M059J (cell line): Measurements from ENCODE around the gene MGMT. TPM values are rescaled to one million over a fixed set of nuclear protein-coding genes. Genes with fewer than 3 reads are reported as not detected.

ENCODE experiments used
- DNase-seq: peaks from one replicate; pipeline ENCODE4 v3.0.0-alpha.2; 2012; ENCODE audit warnings: low read depth
- total RNA-seq: library from RNA; depleted of rRNA; stranded (reverse); fragments of >200 nt; shearing (Covaris generic); gene quantifications from 2 replicates; pipeline ENCODE4 v1.2.3, GENCODE V29; 2014

Gene MGMT
- total RNA-seq, 1 experiment from 2014 or later: not detected

DNA sequence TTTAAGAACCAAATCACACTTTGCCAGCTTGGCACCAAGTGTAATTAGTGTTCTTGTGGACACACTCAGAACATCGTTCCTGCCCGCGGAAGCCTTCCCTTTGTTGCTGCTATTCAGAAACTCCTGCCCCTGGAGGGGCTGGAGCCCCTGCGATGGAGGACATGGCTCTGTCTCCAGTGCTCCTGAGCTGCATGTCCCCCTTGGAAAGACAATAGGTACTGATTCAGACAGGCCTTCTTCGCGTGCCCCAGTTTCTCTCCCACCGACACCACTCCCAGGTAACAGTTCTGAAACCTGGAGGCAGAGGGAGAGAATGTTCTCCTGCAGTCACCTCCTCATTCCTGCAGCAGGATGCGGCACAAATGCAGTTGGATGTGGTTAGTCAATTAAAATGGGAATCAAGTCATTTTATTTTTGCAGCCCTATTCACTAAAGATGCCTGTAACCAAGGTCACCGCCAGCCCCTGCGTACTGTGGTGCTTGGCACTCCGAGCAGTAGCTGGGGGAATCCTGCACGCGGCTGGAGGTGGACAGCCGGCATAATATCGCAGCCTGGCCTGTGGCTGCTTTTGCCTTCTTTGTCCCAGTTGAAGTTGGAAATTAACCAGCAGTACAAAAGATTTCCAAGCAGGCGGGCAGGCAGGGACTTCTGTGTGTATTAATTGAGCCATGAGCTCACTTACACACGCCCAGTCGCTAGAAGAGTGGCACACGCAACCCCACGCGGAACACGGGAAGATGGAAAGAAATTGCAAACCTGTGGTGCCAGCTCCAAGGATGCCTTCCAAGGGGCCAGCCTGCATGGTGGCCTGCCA, 291.4 kb downstream of the MGMT start:
- DNase-seq: no peak

GRCh38 chr10:129759214-129760002, 292.4 kb downstream of the MGMT start:
- DNase-seq: no peak

GRCh38 chr10:129760003-129760315, 292.9 kb downstream of the MGMT start:
- no peak for DNase-seq

DNA sequence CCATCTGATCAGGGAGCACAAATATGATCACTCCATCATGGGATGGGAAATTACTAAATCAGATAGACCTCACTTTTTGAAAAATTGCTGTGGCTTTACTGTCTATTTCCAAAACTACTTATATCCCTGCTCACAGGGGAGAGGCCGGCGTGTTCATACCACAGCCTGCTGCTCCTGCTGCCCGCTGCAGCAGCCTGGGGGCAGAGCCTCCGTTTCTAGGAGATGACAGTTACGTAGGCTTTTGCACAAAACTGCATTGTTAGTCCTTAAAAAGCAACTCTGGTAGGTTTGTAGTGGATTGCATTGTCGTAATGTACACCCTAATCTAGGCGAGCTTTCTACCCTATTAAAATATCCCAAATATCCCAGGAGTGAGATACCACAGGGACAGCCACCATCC, 293.4 kb downstream of the MGMT start:
- DNase-seq: no peak

- DNase-seq: no peak
Measured at GRCh38 chr10:129761197-129761972, 294.3 kb downstream of the MGMT start.

DNA sequence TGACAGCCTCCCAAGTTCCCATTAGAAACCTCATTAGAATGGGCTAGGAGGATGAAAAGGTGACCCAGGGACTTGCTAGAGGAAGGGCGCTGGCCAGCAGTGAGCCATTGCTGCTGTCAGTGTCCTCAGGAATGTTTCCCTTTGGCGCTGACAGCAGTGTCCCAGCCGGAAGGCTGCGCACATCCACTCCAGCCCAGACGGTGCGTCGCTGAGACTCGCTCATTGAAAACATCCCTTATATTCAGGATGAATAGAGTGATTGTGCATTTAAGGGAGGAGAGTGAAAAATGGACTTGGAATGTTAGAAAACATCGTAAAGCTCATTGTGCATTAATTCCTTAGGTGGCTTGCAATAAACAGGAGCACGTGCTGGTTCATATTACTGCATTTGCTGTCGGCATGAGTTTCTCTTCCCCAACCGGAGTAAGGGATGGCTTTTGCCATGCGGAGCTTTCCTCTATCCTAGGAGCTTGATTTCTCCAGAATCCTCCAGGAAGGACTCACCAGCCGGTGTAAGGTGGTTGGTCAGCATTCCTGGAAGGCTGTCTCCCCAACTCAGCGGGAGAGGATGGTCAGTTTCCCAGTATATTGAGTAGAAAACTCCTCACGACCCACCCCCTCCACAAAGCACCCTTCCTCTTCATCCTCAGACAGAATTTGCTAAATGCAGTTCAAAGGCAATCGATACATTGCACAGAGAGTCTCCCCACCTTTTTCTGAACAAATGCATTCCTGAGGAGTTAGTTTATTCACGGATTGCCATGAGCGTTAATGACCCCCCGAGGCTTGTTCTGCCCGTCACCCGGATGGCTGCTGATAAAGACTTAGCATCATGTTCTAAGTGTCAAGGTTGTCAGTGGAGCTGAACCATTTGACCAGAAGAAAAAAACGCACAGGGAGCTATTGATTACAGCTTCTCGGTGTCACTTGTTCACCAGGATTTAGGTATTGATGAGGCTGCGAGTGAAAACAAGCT, 295.2 kb downstream of the MGMT start:
- no peak for DNase-seq

DNA sequence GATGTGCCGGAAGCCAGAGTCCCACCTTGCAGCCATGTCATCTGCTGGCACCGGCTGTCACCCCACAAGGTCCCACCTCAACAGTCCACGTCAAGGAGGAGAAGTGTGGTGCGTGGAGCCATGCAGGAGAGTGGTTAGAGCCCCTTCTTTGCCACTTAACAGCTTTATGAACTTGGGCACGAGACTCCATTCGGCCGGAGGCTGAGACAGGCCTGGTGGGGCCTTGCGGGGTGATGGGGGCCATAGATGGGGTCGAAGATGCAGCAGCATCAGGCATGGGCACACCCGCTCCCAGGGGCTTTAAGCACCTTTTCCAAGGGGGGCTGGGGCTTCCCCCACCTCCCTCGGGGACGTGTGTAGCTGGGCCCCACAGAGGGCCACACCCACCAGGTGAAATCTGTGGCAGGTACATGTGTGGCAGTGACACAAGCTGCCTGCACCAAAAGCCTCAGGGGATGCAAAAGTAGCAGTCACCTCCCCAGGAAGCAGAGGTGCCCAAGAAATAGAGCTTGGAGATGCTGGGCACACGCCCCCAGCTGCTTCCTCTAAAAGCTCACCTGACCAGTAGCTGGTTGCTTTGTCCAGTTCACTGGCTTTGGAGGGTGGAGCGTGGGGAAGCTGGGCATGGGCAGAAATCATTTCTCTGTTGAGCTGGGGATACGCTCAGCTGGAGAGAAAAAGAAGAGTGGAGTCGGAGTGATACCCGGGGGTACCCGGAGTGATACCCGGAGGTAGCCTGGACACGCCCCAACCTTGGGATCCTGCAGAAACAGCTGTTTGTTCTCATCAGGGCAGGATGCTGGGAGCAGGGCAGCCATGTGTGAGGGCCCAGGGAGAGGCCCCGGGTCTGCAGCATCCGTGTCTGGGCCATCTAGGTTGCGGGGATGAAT, 297.2 kb downstream of the MGMT start:
- no peak for DNase-seq

GRCh38 chr10:129764901-129765663, 298.0 kb downstream of the MGMT start:
- DNase-seq: no peak

- no peak for DNase-seq
Measured at GRCh38 chr10:129765664-129766550, 298.9 kb downstream of the MGMT start.

GRCh38 chr10:129766611-129767550, 299.8 kb downstream of the MGMT start:
- no peak for DNase-seq

- DNase-seq: no peak
Measured at GRCh38 chr10:129767751-129768150, 300.7 kb downstream of the MGMT start.

GRCh38 chr10:129768437-129769355, 301.7 kb downstream of the MGMT start:
- DNase-seq: no peak

DNA sequence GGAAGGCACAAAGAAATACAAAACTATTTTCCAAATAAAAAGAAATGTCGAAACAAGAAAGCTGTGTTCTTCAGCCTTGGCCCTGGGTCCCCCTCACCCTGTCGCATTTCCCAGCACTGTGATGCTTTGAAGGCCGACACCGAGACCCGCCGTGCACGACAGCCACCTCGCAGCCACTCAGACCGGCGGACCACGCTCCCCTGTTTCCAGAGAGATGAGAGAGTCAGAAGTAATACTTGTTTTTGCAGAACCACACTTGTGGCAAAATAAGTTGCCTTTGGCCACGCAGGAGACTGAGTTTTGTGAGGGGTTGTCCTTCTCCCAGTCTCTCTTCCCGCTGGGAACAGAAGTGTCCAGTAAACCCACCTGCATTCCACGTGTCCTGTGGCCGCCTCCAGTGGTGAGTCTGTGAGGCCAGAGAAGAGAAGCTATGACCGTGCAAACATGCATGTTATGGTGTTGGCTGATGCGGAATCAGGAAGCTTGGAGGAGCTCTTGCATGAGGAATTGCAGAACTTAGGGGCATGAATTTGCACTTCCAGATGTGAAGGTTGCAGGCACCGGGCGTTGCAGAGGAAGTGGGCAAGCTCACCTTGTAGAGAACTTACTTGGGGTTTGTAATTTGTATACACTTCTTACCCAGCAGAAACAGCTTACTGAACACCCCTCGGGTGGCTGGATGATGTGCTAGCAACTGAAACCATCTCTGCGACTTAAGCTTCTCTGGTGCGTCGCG, 302.5 kb downstream of the MGMT start:
- DNase-seq: no peak

- no peak for DNase-seq
Measured at GRCh38 chr10:129770286-129770685, 303.2 kb downstream of the MGMT start.

DNA sequence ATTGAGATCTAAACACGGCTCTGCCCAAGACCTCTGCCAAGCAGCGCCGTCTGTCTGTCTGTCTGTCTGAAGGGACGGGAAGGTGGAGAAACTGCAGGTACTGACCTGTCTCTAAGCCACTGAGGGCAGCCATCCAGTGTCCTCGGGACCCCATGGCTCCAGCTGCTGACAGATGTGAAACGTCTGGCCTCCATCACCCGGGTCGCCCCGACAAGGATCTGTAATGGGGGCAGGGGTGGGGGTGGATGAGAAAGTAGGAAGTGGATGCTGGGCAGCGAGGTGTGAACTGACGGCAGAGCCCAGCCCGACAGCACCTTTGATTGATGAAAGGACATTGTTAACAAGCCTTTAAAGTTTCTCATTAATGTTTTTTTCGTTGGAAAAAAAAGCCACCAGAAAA, 304.0 kb downstream of the MGMT start:
- no peak for DNase-seq
